ENCODE measurements around the gene IL2RA.

GRCh38 chr10:6047847-6048246 is 14.3 kb downstream of the IL2RA start:
- TF ChIP-seq EZH2 (IDR thresholded peaks at IDR 0.05) (no peak), FOXP2 (optimal IDR thresholded peaks at IDR 0.05; ENCODE audit: control extremely low read depth, extremely low read length, insufficient read depth) (no peak), POLR2AphosphoS5 (IDR thresholded peaks at IDR 0.05; ENCODE audit: borderline replicate concordance, low read depth, low read length) (no peak)
